AG04450 (cell line): ENCODE results near the gene MOB2. TPM values are rescaled to one million over a fixed set of nuclear protein-coding genes. Genes with fewer than 3 reads are reported as not detected.

Source experiments
- CTCF ChIA-PET: fragments of 300-600, 350-600 bp; formaldehyde crosslinking; extraction: SDS; loops from one replicate; lab custom pipeline; 2022; ENCODE audit warnings: antibody characterized with exemption, inconsistent platforms; lab: Charles Lee
- POLR2A ChIA-PET: fragments of 350-600 bp; formaldehyde crosslinking; extraction: SDS; loops from one replicate; lab custom pipeline; 2021; ENCODE audit warnings: antibody characterized with exemption, inconsistent platforms; lab: Yijun Ruan, JAX
- DNase-seq: peaks from one replicate; pipeline ENCODE4 v3.0.0-alpha.2; 2011; ENCODE audit warnings: low read depth, low spot score
- H3K27ac ChIP-seq: one replicate; pipeline ENCODE4 v1.5.1; 2012; ENCODE audit warnings: low read depth, low read length, control low read depth
- H3K27me3 ChIP-seq: one replicate; pipeline ENCODE4 v1.6.0; 2012; ENCODE audit warnings: low read length; ENCODE audit not compliant: control insufficient read depth, insufficient read depth
- H3K4me3 ChIP-seq: 2 replicates; pipeline ENCODE4 v1.5.1; 2011; ENCODE audit warnings: mild to moderate bottlenecking, low read depth, low read length, control low read depth
- H3K9me3 ChIP-seq: 2 replicates; pipeline ENCODE4 v1.5.1; 2012; ENCODE audit warnings: low read length; ENCODE audit not compliant: control insufficient read depth, insufficient read depth
- CTCF ChIP-seq: IDR thresholded peaks from 2 replicates; pipeline ENCODE4 v1.5.1; 2011; ENCODE audit warnings: low read depth, low read length, control low read depth, inconsistent platforms
- polyA plus RNA-seq: library from polyadenylated mRNA; depleted of rRNA; stranded (reverse); fragments of >200 nt; gene quantifications from 2 replicates; pipeline ENCODE4 v1.2.3, GENCODE V29; 2011

The MOB2 gene
- polyA plus RNA-seq, 1 experiment, result 19.9 TPM

- Histone ChIP-seq H3K27ac (no peak overlapping the region), H3K4me3 (no peak overlapping the region), H3K9me3 (no peaks in the 10 kb centered on the region; the same call in 1 of the 2 replicates), H3K27me3 (no peaks in the 10 kb centered on the region)
- CTCF ChIA-PET, result no interaction called here
- no peak for DNase-seq
- TF ChIP-seq CTCF, result no peak
- POLR2A ChIA-PET, result no interaction called here
Measured at GRCh38 chr11:1470681-1471611, 15.6 kb downstream of the MOB2 start.

GRCh38 chr11:1469911-1470680, 16.5 kb downstream of the MOB2 start:
- TF ChIP-seq CTCF, result no peak
- H3K27me3 ChIP-seq, result no peaks in the 10 kb centered on the region
- DNase-seq, result no peak
- H3K9me3 ChIP-seq, result no peaks in the 10 kb centered on the region; the same call in 1 of the 2 replicates
- CTCF ChIA-PET, result no interaction called here
- no peak overlapping the region for H3K4me3 ChIP-seq
- H3K27ac ChIP-seq, result no peak overlapping the region
- POLR2A ChIA-PET, result no interaction called here

GRCh38 chr11:1469287-1469910, 17.2 kb downstream of the MOB2 start:
- no peak for DNase-seq
- H3K27ac ChIP-seq, result no peak overlapping the region
- H3K4me3 ChIP-seq, result no peak overlapping the region
- TF ChIP-seq CTCF, result no peak
- no peaks in the 10 kb centered on the region for H3K27me3 ChIP-seq
- peaks cover 5% of the 10 kb centered on the region; the same call in 1 of the 2 replicates for H3K9me3 ChIP-seq
- ChIA-PET POLR2A (no interaction called here), CTCF (no interaction called here)

GRCh38 chr11:1468473-1469066, 18.0 kb downstream of the MOB2 start:
- Histone ChIP-seq H3K9me3 (peaks cover 8% of the 10 kb centered on the region; the same call in 1 of the 2 replicates), H3K27ac (no peak overlapping the region), H3K27me3 (no peaks in the 10 kb centered on the region), H3K4me3 (no peak overlapping the region)
- ChIA-PET POLR2A (no interaction called here), CTCF (no interaction called here)
- TF ChIP-seq CTCF, result no peak
- DNase-seq, result no peak
